GM19099 (cell line): ENCODE measurements around the gene BTAF1.

Experiments used
- POLR2A ChIP-seq: IDR thresholded peaks from 3 replicates; pipeline ENCODE4 v1.6.1; 2011; ENCODE audit warnings: low read depth; ENCODE audit not compliant: insufficient read length; ENCODE audit errors: extremely low read depth

The BTAF1 gene

DNA sequence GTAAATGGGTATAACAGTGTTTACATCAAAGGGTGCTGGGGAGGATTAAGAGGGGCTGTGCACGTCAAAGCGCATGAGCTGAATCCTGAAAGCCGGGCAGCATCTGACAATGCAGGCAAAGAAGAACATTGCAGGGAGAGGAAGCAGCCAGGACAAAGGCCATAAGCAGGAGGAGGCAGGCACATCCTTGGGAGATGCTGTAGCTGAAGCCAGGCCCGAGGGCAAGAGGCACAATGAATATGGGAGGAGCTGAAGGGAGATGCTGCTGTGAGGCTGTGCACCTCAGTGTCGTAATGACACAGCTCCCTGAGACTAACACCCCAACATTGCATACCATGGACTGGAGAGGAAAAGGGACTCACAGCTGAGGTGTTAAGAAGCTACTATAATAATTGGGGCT lies 129.2 kb downstream of the BTAF1 start:
- TF ChIP-seq POLR2A = no peak

DNA sequence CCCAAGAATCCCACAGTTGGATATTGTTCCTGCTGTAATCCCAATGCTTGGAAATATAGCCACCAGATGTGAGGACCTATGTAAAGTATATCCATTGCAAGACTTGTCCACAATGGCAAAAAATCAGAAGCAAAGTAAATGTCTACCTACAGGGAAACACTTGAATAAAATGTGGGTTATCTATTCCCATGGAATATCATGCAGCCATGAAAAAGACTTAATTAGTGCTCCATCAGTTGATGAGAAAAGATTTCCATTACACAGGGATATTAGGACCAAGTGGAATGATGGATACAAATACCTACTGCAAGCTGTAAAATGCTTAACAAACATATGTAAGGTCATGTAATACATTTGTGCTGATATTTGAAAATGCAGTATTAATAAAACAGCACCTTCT lies 131.2 kb downstream of the BTAF1 start:
- no peak for TF ChIP-seq POLR2A

DNA sequence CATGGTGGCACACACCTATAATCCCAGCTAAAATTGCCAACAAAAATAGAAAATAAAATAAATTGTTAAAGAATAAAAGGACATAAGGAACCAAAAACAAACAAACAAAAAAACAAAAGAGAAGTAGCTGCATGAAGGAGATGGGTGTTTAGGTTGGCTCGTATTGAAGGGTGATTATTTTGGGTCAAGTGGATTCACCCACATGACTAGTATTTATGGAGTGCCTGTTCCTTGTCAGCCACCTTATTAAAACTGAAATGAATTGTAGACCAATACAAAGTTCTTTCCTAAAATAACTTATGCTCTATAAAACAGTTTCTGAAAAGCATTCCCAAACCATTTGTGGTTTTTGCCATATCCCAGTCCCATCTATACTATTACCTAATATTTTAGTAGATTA lies 138.7 kb downstream of the BTAF1 start:
- no peak for TF ChIP-seq POLR2A

DNA sequence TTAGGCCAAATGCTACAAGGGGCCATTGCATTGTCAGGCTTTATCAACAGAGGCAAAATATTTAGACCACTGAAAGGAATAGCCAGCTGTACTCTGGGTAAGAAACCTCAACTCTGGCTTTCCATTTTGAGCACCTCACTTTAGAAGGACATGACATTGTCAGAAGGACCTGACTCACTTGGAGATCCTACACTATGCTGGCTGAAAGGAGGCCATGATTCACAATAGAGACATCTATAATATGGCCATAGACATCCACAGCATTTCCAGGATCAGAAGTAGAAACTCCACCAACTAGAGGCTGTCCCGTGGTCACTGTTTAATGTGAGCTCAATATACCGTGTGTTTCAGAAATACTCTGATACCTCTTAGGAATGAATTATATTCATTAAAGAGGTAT lies 140.9 kb downstream of the BTAF1 start:
- no peak for TF ChIP-seq POLR2A

DNA sequence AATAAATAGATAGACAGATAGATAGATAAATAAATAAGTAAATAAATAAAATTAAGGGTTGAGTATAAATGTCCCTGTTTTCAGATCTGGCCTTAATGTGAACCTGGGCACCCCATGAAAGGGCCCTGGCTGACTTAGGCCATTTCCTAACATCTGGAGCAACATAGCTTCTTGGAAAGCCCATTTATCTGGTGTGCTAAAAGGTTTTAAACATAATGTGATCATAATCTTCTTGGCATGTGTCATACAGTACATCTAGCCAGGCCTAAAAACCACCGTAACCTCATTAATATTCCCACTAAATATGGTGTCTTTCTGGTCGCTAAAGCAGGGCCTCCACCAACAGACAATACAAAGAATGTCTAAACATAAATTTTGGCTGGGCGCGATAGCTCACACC lies 142.8 kb downstream of the BTAF1 start:
- TF ChIP-seq POLR2A = no peak

DNA sequence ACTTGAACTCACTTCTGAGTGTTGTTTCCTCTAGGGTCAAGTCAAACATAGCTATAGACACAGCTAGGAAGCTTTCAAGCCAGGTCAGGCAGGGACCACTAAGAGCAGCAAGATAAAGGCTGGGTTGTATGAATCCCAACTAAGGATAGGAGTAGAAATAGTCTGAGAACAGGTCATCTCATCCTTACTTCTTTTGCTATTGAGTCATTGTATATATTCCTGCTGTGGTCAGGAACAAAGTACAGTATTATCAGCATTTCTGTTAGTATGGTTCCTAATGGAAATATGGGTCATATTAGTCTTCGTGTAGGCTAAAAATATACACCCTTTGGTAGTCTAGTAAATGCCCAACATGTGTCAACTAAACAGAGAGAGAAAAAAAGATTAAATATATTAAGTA lies 145.3 kb downstream of the BTAF1 start:
- no peak for TF ChIP-seq POLR2A

DNA sequence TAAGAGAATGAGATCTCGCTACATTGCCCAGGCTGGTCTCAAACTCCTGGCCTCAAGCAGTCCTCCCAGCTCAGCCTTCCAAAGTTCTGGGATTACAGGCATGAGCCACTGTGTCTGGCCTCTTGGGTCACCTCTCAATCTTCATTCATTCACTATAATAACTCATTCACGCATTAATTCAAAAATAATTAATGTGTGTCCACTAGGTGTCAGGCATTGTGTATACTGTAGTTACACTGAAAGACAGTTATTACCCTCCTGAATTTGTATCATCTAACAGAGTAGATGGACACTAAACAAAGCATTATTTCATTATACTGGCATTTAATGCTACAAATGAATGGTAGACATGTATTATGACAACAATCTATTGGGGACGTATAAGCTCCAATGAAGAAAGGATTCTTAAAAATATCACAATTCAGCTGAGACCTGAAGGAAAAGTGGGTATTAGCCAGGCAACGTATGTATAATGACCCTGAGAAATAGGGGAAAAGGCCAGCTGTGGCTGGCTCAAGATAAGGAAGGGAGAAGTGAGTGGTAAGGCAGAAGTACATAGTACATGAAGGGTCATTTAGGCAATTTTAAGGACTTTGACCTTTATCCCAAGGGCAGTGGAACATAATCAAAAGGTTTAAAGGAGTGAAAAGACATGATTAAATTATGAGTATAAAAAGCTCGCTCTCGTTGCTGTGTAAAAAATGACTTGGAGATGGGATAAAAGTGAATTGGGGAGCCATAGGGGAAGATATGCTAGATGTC lies 150.7 kb downstream of the BTAF1 start:
- TF ChIP-seq POLR2A = no peak

DNA sequence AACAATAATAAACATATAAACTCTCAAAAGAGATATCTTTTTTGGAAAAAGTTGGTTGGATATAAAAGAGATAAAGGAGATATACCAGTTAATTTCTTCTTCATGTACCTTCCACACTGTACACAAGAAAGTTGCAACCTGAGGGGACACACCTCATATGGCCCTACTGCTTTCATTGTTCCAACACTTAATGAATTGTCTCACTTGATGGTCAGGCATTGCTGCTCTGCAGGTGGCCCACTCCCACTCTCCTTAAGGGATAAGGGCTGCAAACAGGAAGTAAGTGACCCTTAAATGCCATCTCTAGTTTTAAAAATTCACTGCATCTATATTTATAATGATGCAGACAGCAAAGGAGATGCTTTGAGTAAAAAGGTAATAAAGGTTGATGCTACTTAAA lies 152.3 kb downstream of the BTAF1 start:
- TF ChIP-seq POLR2A = no peak

DNA sequence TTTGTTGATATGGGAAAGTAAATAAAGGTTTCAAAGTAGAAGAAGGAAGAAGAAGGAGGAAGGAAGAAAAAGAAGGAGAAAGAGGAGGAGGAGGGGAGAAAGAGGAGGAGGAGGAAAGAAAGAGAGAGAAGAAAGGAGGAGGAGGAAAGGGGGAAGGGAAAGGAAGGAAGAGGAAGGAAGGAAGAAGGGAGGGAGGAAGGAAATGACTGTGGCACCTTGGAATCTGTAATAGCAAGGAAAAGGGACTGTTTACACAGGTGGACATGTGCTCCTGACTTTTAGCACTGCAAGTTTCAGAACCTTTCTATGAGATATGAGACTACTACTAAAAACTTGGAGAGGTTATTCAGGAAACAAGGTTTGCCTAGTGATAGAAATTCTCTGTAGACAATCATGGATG lies 153.2 kb downstream of the BTAF1 start:
- TF ChIP-seq POLR2A = no peak

DNA sequence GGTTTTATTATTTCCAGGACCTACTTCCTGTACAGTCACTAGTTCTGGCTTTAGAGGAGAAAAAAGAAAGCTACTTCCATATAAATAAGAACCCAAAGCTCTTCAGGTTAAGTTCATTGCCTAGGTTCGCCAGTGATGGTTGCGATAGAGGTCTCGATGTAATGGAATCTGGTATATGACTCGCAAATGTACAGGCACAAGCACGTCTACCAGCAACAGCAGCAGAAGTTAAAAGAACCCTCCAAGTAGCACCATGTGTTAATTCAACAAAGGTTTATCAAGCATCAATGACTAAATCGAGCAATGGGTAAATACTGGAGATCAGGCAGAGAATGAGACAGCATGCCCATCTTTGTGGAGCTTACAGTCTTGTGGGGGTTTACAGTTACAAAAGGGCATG lies 155.4 kb downstream of the BTAF1 start:
- no peak for TF ChIP-seq POLR2A
